Mucosa of rectum (tissue), 2 donors: ENCODE measurements around the gene FAM168A.

Experiments used
- H3K27ac ChIP-seq, 2 donors: one replicate each; pipeline ENCODE4 v1.7.0; 2013; ENCODE audit warnings: inconsistent platforms in 2 of 2, low read depth in 2 of 2, low read length in 2 of 2
- H3K27me3 ChIP-seq, 2 donors: one replicate each; pipeline ENCODE4 v1.7.0; 2013; ENCODE audit warnings: low read length in 2 of 2; ENCODE audit not compliant: control insufficient read depth in 2 of 2, insufficient read depth in 2 of 2
- H3K36me3 ChIP-seq, 2 donors: one replicate each; pipeline ENCODE4 v1.7.0; 2013; ENCODE audit warnings: low read length in 2 of 2; ENCODE audit not compliant: control insufficient read depth in 2 of 2, insufficient read depth in 2 of 2
- H3K4me1 ChIP-seq, 2 donors: one replicate each; pipeline ENCODE4 v1.7.0; 2013; ENCODE audit warnings: low read length in 2 of 2, mild to moderate bottlenecking in 1 of 2; ENCODE audit not compliant: control insufficient read depth in 2 of 2, insufficient read depth in 2 of 2
- H3K4me3 ChIP-seq, 2 donors: one replicate each; pipeline ENCODE4 v1.7.0; 2013; ENCODE audit warnings: low read length in 2 of 2
- H3K9ac ChIP-seq, 2 donors: one replicate each; pipeline ENCODE4 v1.7.0; 2013; ENCODE audit warnings: low read length in 2 of 2, low read depth in 1 of 2, mild to moderate bottlenecking in 1 of 2
- H3K9me3 ChIP-seq, 2 donors: one replicate each; pipeline ENCODE4 v1.7.0; 2013; ENCODE audit warnings: low read length in 2 of 2; ENCODE audit not compliant: control insufficient read depth in 2 of 2
- donor health status: healthy.
- donor health status: Normal muscosa, but diverticular disease.

Gene FAM168A

DNA sequence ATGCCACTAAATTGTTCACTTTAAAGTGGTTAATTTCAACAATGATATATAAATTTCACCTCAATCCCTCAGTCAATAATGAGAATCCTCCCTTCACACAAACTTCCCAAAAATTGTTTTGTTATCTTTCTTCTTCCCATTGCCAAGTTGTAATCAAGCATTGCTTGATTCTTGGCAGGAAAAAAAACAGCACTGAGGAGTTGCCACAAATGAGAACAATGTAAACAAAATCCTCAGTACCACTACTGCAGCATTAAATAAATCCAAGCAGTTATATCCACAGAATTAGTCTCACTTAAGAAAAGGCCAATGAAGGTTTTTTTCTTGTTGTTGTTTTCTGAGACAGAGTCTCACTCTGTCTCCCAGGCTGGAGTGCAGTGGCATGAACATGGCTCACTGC is 38.2 kb downstream of the FAM168A start:
- Histone ChIP-seq H3K36me3 (no peaks in the 10 kb centered on the region), H3K9me3 (no peaks in the 10 kb centered on the region), H3K9ac (no peak overlapping the region), H3K4me3 (no peak overlapping the region), H3K27me3 (no peaks in the 10 kb centered on the region), H3K4me1 (no peaks in the 10 kb centered on the region), H3K27ac (no peak overlapping the region)

- Histone ChIP-seq H3K4me3 (no peak overlapping the region), H3K36me3 (no peaks in the 10 kb centered on the region), H3K4me1 (no peaks in the 10 kb centered on the region), H3K9ac (no peak overlapping the region), H3K9me3 (no peaks in the 10 kb centered on the region), H3K27me3 (no peaks in the 10 kb centered on the region), H3K27ac (no peak overlapping the region)
Measured at GRCh38 chr11:73556966-73557365, 40.9 kb downstream of the FAM168A start.

GRCh38 chr11:73555615-73556014 is 42.3 kb downstream of the FAM168A start:
- Histone ChIP-seq H3K27ac (no peak overlapping the region), H3K9me3 (no peaks in the 10 kb centered on the region), H3K9ac (no peak overlapping the region), H3K4me1 (no peaks in the 10 kb centered on the region), H3K36me3 (no peaks in the 10 kb centered on the region), H3K27me3 (no peaks in the 10 kb centered on the region), H3K4me3 (no peak overlapping the region)

GRCh38 chr11:73554671-73555320 is 43.1 kb downstream of the FAM168A start:
- Histone ChIP-seq H3K9ac (no peak overlapping the region), H3K27ac (no peak overlapping the region), H3K27me3 (no peaks in the 10 kb centered on the region), H3K4me3 (no peak overlapping the region), H3K9me3 (no peaks in the 10 kb centered on the region), H3K4me1 (no peaks in the 10 kb centered on the region), H3K36me3 (no peaks in the 10 kb centered on the region)

DNA sequence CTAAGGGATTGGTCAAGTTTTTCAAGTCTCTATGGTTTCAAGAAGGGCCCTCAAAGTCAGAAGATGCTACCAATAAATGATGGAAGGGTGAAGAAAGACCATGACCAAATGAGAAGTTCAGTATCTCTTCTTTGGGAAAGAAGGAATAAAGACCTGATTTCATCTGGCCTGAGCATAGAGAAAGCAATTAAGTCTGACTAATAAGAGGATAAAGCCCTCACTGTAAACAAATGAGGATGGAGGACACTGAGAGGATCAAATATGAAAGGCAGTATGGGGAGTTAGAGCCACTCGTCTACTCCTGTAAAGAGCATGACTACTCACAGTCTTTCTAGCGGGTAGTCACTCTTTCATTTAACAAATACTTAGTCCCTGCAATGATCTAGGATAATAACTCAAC is 44.6 kb downstream of the FAM168A start:
- H3K9ac ChIP-seq = no peak overlapping the region
- H3K36me3 ChIP-seq = no peaks in the 10 kb centered on the region
- no peak overlapping the region for H3K27ac ChIP-seq
- H3K27me3 ChIP-seq = no peaks in the 10 kb centered on the region
- H3K4me3 ChIP-seq = no peak overlapping the region
- H3K9me3 ChIP-seq = no peaks in the 10 kb centered on the region
- H3K4me1 ChIP-seq = no peaks in the 10 kb centered on the region

DNA sequence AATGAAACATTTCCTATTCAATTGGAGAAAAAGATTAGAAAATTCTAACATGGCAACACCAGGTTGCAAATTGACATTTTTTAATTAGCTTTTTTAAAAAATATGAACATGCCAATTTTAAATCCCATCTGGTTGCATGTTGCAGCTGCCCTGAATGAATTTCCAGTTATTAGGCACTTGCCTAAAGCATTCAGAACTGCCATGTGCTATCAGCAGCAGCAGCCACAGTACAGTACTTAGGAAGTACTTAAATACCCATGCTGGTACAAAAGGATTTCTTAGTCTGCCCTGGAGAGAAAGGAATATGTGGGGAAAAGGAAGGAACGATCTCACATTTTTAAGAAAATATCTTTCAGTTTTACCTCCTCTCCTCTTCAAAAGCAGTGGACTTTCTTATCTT is 46.2 kb downstream of the FAM168A start:
- Histone ChIP-seq H3K9ac (no peak overlapping the region), H3K9me3 (no peaks in the 10 kb centered on the region), H3K4me3 (no peak overlapping the region), H3K36me3 (no peaks in the 10 kb centered on the region), H3K27ac (no peak overlapping the region), H3K27me3 (no peaks in the 10 kb centered on the region), H3K4me1 (no peaks in the 10 kb centered on the region)

DNA sequence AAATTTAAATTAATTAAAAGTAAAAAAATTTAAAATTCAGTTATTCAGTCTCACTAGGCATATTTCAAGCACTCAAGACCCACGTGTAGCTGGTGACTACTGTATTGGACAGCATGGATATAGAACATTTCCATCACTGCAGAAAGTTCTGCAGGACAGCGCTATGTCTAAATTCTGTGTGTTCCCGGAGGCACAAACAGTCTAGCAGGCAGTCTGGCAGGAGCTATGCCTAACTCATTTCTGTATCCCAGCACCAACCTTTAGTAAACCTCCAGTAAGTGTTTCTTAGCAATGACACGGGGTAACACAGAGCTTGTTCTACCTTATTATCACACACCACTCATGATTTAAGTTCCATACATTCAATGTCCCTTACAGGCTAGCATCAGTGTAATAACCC is 48.5 kb downstream of the FAM168A start:
- no peaks in the 10 kb centered on the region for H3K4me1 ChIP-seq
- H3K27me3 ChIP-seq = no peaks in the 10 kb centered on the region
- H3K4me3 ChIP-seq = no peak overlapping the region
- H3K9me3 ChIP-seq = no peaks in the 10 kb centered on the region
- no peak overlapping the region for H3K27ac ChIP-seq
- no peaks in the 10 kb centered on the region for H3K36me3 ChIP-seq
- H3K9ac ChIP-seq = no peak overlapping the region

GRCh38 chr11:73547706-73548595 is 50.0 kb downstream of the FAM168A start:
- Histone ChIP-seq H3K9ac (no peak overlapping the region), H3K9me3 (no peaks in the 10 kb centered on the region), H3K4me3 (no peak overlapping the region), H3K27me3 (no peaks in the 10 kb centered on the region), H3K36me3 (no peaks in the 10 kb centered on the region), H3K4me1 (no peaks in the 10 kb centered on the region), H3K27ac (no peak overlapping the region)

DNA sequence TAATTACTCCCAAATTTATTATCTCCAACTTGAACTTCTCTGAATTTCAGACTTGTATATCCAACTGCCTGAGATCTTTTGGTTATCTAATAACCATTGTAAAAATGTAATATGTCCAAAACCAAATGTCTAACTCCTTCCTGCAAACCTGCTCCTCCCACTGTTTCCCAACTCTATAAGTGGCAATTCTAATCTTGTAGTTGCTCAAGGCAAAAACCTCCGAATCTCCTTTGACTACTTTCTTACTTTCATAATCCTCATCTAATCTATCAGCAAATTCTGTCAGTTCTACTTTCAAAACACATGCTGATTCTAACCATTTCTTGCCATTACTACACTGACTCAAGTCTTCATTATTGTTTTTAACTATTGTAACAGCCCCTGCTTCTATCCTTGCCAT is 55.7 kb downstream of the FAM168A start:
- no peaks in the 10 kb centered on the region for H3K27me3 ChIP-seq
- H3K9me3 ChIP-seq = no peaks in the 10 kb centered on the region
- no peak overlapping the region for H3K27ac ChIP-seq
- H3K4me1 ChIP-seq = peaks cover 0 to 2% of the 10 kb centered on the region in 2 donors
- H3K9ac ChIP-seq = no peak overlapping the region
- H3K4me3 ChIP-seq = no peak overlapping the region
- no peaks in the 10 kb centered on the region for H3K36me3 ChIP-seq

- no peak overlapping the region for H3K27ac ChIP-seq
Measured at GRCh38 chr11:73539506-73540084, 58.3 kb downstream of the FAM168A start.

More at GRCh38 chr11:73539506-73540084, 58.3 kb downstream of the FAM168A start:
- no peaks in the 10 kb centered on the region for H3K36me3 ChIP-seq
- no peak overlapping the region for H3K4me3 ChIP-seq
- no peak overlapping the region for H3K9ac ChIP-seq
- H3K27me3 ChIP-seq = no peaks in the 10 kb centered on the region
- no peaks in the 10 kb centered on the region for H3K9me3 ChIP-seq
- H3K4me1 ChIP-seq = peaks cover 0 to 2% of the 10 kb centered on the region in 2 donors
